HG03378 (cell line): ENCODE data around the gene KIF4A.

Experiments used
- ATAC-seq: cut with Tn5 transposase; IDR thresholded peaks from one replicate; pipeline ENCODE4 v1.9.1; 2021; ENCODE audit warnings: mild to moderate bottlenecking, moderate library complexity; ENCODE audit not compliant: unreplicated experiment

The KIF4A gene

DNA sequence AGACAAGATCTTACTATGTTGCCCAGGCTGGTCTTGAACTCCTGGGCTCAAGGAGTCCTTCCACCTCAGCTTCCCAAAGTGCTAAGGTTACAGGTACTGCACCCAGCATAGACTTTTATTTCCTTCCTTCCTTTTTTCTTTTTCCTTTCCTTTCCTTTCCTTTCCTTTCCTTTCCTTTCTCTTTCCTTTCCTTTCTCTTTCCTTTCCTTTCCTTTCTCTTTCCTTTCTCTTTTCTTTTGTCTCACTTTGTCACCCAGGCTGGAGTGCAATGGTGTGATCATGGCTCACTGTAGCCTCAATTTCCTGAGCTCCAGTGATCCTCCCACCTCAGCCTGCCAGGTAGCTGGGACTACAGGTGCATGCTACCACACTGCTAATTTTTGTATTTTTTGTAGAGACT, 174.1 kb downstream of the KIF4A start:
- no peak for ATAC-seq

DNA sequence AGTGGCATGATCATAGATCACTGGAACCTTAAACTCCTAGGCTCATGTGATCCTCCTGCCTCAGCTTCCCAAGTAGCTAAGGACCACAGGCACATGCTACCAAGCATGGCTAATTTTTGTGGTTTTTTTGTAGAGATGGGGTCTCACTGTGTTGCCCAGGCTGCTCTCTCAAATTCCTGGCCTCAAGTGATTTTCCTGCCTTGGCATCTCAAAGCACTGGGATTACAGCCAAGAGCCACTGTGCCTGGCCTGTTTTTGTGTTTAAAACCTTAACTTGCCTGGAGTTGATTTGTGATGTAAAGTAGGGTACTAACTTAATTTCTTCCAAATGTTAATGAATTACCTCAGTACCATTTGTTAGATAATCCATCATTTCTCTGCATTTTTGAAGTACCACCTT, 177.1 kb downstream of the KIF4A start:
- no peak for ATAC-seq

DNA sequence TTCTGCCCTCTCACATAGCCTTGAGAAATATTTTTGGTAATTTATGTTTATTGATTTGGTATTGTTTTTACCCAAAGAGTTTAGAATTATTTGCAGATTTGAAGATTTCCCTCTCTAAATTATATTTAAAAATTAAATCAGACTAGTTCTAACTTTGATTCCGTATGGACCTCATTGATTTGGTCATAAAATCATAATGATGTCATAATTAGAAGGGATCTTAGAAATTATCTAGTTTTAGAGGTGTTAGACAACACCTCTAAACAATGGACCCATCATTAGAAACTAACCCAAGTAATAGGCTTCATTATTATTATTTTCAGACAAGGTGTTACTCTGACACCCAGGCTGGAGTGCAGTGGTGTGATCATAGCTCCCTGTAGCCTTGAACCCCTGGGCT, 178.8 kb downstream of the KIF4A start:
- no peak for ATAC-seq
